Smooth muscle cell (in vitro differentiated cells): ENCODE results near the gene FOXL2. TPM values are rescaled to one million over a fixed set of nuclear protein-coding genes. Genes with fewer than 3 reads are reported as not detected.

Experiments
- DNase-seq: peaks from one replicate; lab custom pipeline; 2025; ENCODE audit not compliant: unreplicated experiment; lab: John Stamatoyannopoulos, UW
- H2AFZ ChIP-seq: fragments of 200-600 bp; sonication (generic); 2 replicates; pipeline ENCODE4 v1.6.0; 2016; ENCODE audit warnings: antibody characterized with exemption, low read depth, mild to moderate bottlenecking
- H3F3A ChIP-seq: fragments of 200-600 bp; sonication (generic); 2 replicates; pipeline ENCODE4 v1.6.0; 2017; ENCODE audit warnings: antibody characterized with exemption, low read depth
- H3K27ac ChIP-seq: fragments of 200-600 bp; sonication (generic); 2 replicates; pipeline ENCODE4 v1.5.1; 2016; ENCODE audit warnings: low read depth, mild to moderate bottlenecking
- H3K27me3 ChIP-seq: fragments of 200-600 bp; sonication (generic); 2 replicates; pipeline ENCODE4 v1.6.1; 2016; ENCODE audit warnings: low read depth, mild to moderate bottlenecking
- H3K36me3 ChIP-seq: fragments of 200-600 bp; sonication (generic); 2 replicates; pipeline ENCODE4 v1.5.1; 2016; ENCODE audit warnings: low read depth
- H3K4me1 ChIP-seq: fragments of 200-600 bp; sonication (generic); 2 replicates; pipeline ENCODE4 v1.5.1; 2016; ENCODE audit warnings: low read depth
- H3K4me2 ChIP-seq: fragments of 200-600 bp; sonication (generic); 2 replicates; pipeline ENCODE4 v1.6.0; 2016; ENCODE audit warnings: mild to moderate bottlenecking
- H3K4me3 ChIP-seq: fragments of 200-600 bp; sonication (generic); 2 replicates; pipeline ENCODE4 v1.5.1; 2016; ENCODE audit warnings: mild to moderate bottlenecking
- H3K79me2 ChIP-seq: fragments of 200-600 bp; sonication (generic); 2 replicates; pipeline ENCODE4 v1.6.0; 2016; ENCODE audit warnings: low read depth, mild to moderate bottlenecking
- H3K9ac ChIP-seq: fragments of 200-600 bp; sonication (generic); 2 replicates; pipeline ENCODE4 v1.6.0; 2016; ENCODE audit warnings: low read depth
- H3K9me3 ChIP-seq: fragments of 200-600 bp; sonication (generic); replicated peaks from 2 replicates; pipeline ENCODE4 v1.5.1; 2016; ENCODE audit warnings: low read depth
- H4K20me1 ChIP-seq: fragments of 200-600 bp; sonication (generic); 2 replicates; pipeline ENCODE4 v1.6.0; 2016; ENCODE audit warnings: low read depth
- WGBS: methylation state at CpG from one replicate; pipeline ENCODE4 v1.1.7; 2016; ENCODE audit warnings: low lambda C conversion rate; 5-methylcytosine and 5-hydroxymethylcytosine counted together
- polyA plus RNA-seq: library from polyadenylated mRNA; unstranded; fragments of >200 nt; fragmentation: Nextera tagmentation; extraction: Ambion mirVana; gene quantifications from 2 replicates; pipeline ENCODE4 v1.2.1, GENCODE V29; 2016
- total RNA-seq: library from RNA; depleted of rRNA; stranded (reverse); fragments of >200 nt; gene quantifications from 2 replicates; pipeline ENCODE4 v1.2.3, GENCODE V29; 2014
- TF ChIP-seq, protein P1 (sequence below): fragments of 200-600 bp; sonication (generic); IDR thresholded peaks from 2 replicates; pipeline ENCODE4 v1.5.1; 2017; ENCODE audit warnings: borderline replicate concordance, mild to moderate bottlenecking, antibody characterized with exemption; ENCODE audit not compliant: insufficient read depth, poor library complexity, severe bottlenecking

The FOXL2 gene
- total RNA-seq (not detected in 2 replicates), polyA plus RNA-seq (0.59 TPM in 1 of 2 replicates, not detected in the other)

DNA sequence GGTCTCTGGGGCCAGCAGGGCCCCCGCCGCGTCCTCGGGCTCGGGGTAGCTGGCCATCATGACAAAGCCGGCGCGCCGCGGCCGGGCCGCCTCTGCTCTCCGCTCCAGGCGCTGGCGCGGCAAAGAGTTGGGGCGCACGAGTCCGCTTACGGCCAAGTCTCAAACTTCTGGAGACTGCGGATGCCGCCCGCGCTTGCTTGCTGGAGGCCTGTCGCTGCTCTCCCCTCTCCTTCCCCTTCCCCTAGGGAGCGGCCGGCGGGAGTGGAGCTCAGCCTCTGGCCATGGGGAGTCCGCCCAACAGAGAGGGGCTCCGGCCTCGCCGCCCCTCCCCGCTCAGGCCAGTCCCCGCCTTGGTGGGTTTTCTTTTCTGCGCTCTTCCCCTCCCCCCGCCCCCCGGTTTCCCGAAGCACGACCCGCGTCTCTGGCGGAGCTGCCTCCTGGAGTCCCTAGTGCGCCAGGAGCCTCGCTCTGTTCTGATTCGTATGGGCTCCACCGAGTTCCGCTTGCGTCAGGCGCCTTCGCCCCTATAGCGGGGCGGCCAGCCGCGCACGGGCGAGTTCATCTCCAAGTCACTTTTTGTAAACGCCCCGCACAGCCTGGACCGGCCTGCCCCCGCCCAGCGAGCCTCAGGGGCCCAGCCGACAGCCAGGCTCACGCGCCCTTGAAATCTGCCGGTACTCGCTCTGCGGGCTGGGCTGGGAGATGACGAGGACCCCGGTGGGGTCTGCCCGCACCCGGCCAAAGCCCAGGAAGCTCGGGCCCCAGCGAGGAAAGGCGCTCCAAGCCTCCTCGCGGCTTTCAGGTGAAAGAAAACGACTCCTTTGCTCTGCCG, at the start of gene FOXL2, which contains the start of gene FOXL2NB:
FOXL2 (minus strand) TSS at position 475 of the 832 bp plus-strand sequence; CDS start at position 60, 415 bp downstream.
FOXL2NB (plus strand) TSS at position 555 of the 832 bp plus-strand sequence; CDS start at position 703, 148 bp downstream.
- no peak within 1 kb of the TSS for H3K27ac ChIP-seq
- H3K9me3 ChIP-seq = no peaks in the 10 kb centered on the region
- H3K9ac ChIP-seq = no peak within 1 kb of the TSS
- H3K27me3 ChIP-seq = peaks cover 99% of the 10 kb centered on the region
- peak within 1 kb of the TSS; percentile 87 for H3K4me2 ChIP-seq
- peaks cover 34% of the 10 kb centered on the region for H3K4me1 ChIP-seq
- H3K4me3 ChIP-seq = peak within 1 kb of the TSS; percentile 45
- under 1% methylated on average over 56 of the region's 78 CpGs for WGBS
- H3K36me3 ChIP-seq = no peaks in the 10 kb centered on the region
- TF ChIP-seq, protein P1, sequence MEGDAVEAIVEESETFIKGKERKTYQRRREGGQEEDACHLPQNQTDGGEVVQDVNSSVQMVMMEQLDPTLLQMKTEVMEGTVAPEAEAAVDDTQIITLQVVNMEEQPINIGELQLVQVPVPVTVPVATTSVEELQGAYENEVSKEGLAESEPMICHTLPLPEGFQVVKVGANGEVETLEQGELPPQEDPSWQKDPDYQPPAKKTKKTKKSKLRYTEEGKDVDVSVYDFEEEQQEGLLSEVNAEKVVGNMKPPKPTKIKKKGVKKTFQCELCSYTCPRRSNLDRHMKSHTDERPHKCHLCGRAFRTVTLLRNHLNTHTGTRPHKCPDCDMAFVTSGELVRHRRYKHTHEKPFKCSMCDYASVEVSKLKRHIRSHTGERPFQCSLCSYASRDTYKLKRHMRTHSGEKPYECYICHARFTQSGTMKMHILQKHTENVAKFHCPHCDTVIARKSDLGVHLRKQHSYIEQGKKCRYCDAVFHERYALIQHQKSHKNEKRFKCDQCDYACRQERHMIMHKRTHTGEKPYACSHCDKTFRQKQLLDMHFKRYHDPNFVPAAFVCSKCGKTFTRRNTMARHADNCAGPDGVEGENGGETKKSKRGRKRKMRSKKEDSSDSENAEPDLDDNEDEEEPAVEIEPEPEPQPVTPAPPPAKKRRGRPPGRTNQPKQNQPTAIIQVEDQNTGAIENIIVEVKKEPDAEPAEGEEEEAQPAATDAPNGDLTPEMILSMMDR = no peak
- no peak for DNase-seq
- H4K20me1 ChIP-seq = no peaks in the 10 kb centered on the region
- H2AFZ ChIP-seq = peak within 1 kb of the TSS; percentile 49
- no peaks in the 10 kb centered on the region for H3K79me2 ChIP-seq
- no peaks in the 10 kb centered on the region for H3F3A ChIP-seq

GRCh38 chr3:138995706-138996105, 48.8 kb upstream of the FOXL2 start:
- H2AFZ ChIP-seq = no peak overlapping the region
- H3K9me3 ChIP-seq = no peaks in the 10 kb centered on the region
- DNase-seq = no peak
- 84% methylated on average over 1 of the region's 1 CpG for WGBS
- H3K36me3 ChIP-seq = no peaks in the 10 kb centered on the region
- TF ChIP-seq, protein P1 = no peak
- no peak overlapping the region for H3K4me3 ChIP-seq
- no peak overlapping the region for H3K9ac ChIP-seq
- no peaks in the 10 kb centered on the region for H3K79me2 ChIP-seq
- no peaks in the 10 kb centered on the region for H3K4me1 ChIP-seq
- no peak overlapping the region for H3K4me2 ChIP-seq
- peaks cover 27% of the 10 kb centered on the region for H3K27me3 ChIP-seq
- no peak overlapping the region for H3K27ac ChIP-seq
- H4K20me1 ChIP-seq = no peaks in the 10 kb centered on the region
- no peaks in the 10 kb centered on the region for H3F3A ChIP-seq

GRCh38 chr3:138987181-138987580, 40.2 kb upstream of the FOXL2 start:
- no peak overlapping the region for H3K9ac ChIP-seq
- no peak overlapping the region for H3K4me3 ChIP-seq
- H3F3A ChIP-seq = no peaks in the 10 kb centered on the region
- H3K27ac ChIP-seq = no peak overlapping the region
- TF ChIP-seq, protein P1 = no peak
- H3K4me1 ChIP-seq = peaks cover 4% of the 10 kb centered on the region
- no peak overlapping the region for H3K4me2 ChIP-seq
- H2AFZ ChIP-seq = no peak overlapping the region
- H3K27me3 ChIP-seq = peaks cover 5% of the 10 kb centered on the region
- H3K79me2 ChIP-seq = no peaks in the 10 kb centered on the region
- H4K20me1 ChIP-seq = no peaks in the 10 kb centered on the region
- no peak for DNase-seq
- WGBS = 97% methylated on average over 2 of the region's 2 CpGs
- H3K36me3 ChIP-seq = no peaks in the 10 kb centered on the region
- H3K9me3 ChIP-seq = no peaks in the 10 kb centered on the region
